Activated CD8-positive, alpha-beta memory T cell treated with anti-CD3 and anti-CD28 coated beads, Interleukin-2, amount 10 ng/mL, durations not matched to agents 7 days and 5 days (primary cell): ENCODE results near the gene RAB5B. TPM values are rescaled to one million over a fixed set of nuclear protein-coding genes. Genes with fewer than 3 reads are reported as not detected.
"Not testable (repeated sequence)": the region's sequence is repeated elsewhere in the genome, so short reads cannot be mapped to it uniquely, and the experiment has no call there.

Experiments used
- ATAC-seq: fragments of 150-1000 bp; cut with Tn5 transposase; one replicate; pipeline ENCODE4 v1.10.0; 2021; ENCODE audit warnings: moderate library complexity
- CTCF ChIA-PET: fragments of 350-600 bp; sonication (Branson Sonifier 250); formaldehyde crosslinking; loops from one replicate; lab custom pipeline; 2021; ENCODE audit warnings: antibody characterized with exemption; lab: Charles Lee
- DNase-seq: peaks from one replicate; pipeline ENCODE4 v3.0.0-alpha.2; 2020
- H3K27ac Mint-ChIP-seq: one replicate; pipeline ENCODE4 v1.8.0; 2021; ENCODE audit warnings: mild to moderate bottlenecking, mixed read lengths
- H3K27me3 Mint-ChIP-seq: one replicate; pipeline ENCODE4 v1.8.0; 2021; ENCODE audit warnings: mixed read lengths
- H3K36me3 Mint-ChIP-seq: one replicate; pipeline ENCODE4 v1.8.0; 2021; ENCODE audit warnings: mild to moderate bottlenecking, mixed read lengths
- H3K4me1 Mint-ChIP-seq: one replicate; pipeline ENCODE4 v1.8.0; 2021; ENCODE audit warnings: mixed read lengths
- H3K4me3 Mint-ChIP-seq: one replicate; pipeline ENCODE4 v1.8.0; 2021; ENCODE audit warnings: mild to moderate bottlenecking, moderate library complexity, mixed read lengths
- H3K9me3 Mint-ChIP-seq: one replicate; pipeline ENCODE4 v1.8.0; 2022; ENCODE audit warnings: low read depth, mixed read lengths
- total RNA-seq, 2 experiments: library from RNA; stranded (reverse); gene quantifications; one replicate each; pipeline ENCODE4 v1.2.3, GENCODE V29; 2021

The RAB5B gene
- total RNA-seq, 2 experiments from 2014 or later: 46.4 to 55.6 TPM

- peaks cover 9% of the 10 kb centered on the region for H3K36me3 Mint-ChIP-seq
- ATAC-seq (peak; percentile 75), DNase-seq (peak; percentile 71)
- CTCF ChIA-PET: interaction anchor here (0.8 to 8.2 kb wide), 27 partner anchors 10 to 258 kb away, joined by 3 to 92 read pairs (median 7); partner anchors contain the start of genes IKZF4, PA2G4, RAB5B and RNF41
- no peaks in the 10 kb centered on the region for H3K27me3 Mint-ChIP-seq
- H3K4me3 Mint-ChIP-seq: peak within 1 kb of the TSS; percentile 68
- H3K27ac Mint-ChIP-seq: peak within 1 kb of the TSS; percentile 48
- H3K9me3 Mint-ChIP-seq: no peaks in the 10 kb centered on the region
- peaks cover 37% of the 10 kb centered on the region for H3K4me1 Mint-ChIP-seq
These were observed 23.0 kb downstream of the RAB5B start, which contains the start of gene SUOX for GRCh38 chr12:55996715-55997534. Gene SUOX, plus strand, starts transcription at chr12:55997276. Its CDS starts 4,946 bp downstream, at chr12:56002222.

- ATAC-seq: no peak
- Mint-ChIP-seq H3K4me1 (peaks cover 37% of the 10 kb centered on the region), H3K36me3 (peaks cover 4% of the 10 kb centered on the region), H3K27me3 (no peaks in the 10 kb centered on the region), H3K4me3 (peak overlapping the region; percentile 68), H3K9me3 (no peaks in the 10 kb centered on the region), H3K27ac (no peak overlapping the region)
- DNase-seq: no peak
- CTCF ChIA-PET: interaction anchor here (0.6 to 8.2 kb wide), 14 partner anchors 9 to 259 kb away, joined by 3 to 92 read pairs (median 13); partner anchors contain the start of genes IKZF4, RAB5B, SMARCC2 and ZC3H10
These were observed 23.6 kb downstream of the RAB5B start for GRCh38 chr12:55997535-55997859.

- H3K4me3 Mint-ChIP-seq, H3K9me3 Mint-ChIP-seq, H3K27me3 Mint-ChIP-seq, DNase-seq, H3K36me3 Mint-ChIP-seq, ATAC-seq: not testable (repeated sequence)
- CTCF ChIA-PET: interaction anchor here (1.3 to 7.2 kb wide), 3 partner anchors 21 to 261 kb away, joined by 6 to 58 read pairs (median 6); partner anchors contain the start of gene IKZF4
- Mint-ChIP-seq H3K27ac (peak overlapping the region; percentile 36), H3K4me1 (peaks cover 31% of the 10 kb centered on the region)
These were observed 25.6 kb downstream of the RAB5B start for GRCh38 chr12:55999522-55999921.

- H3K4me3 Mint-ChIP-seq, DNase-seq, H3K36me3 Mint-ChIP-seq, ATAC-seq, H3K27me3 Mint-ChIP-seq, H3K9me3 Mint-ChIP-seq: not testable (repeated sequence)
- H3K4me1 Mint-ChIP-seq: peaks cover 31% of the 10 kb centered on the region
- peak overlapping the region; percentile 36 for H3K27ac Mint-ChIP-seq
- CTCF ChIA-PET: interaction anchor here (0.8 to 7.2 kb wide), 4 partner anchors 21 to 262 kb away, joined by 3 to 58 read pairs (median 6); partner anchors contain the start of gene IKZF4
These were observed 26.2 kb downstream of the RAB5B start for GRCh38 chr12:55999999-56000540.

- CTCF ChIA-PET: interaction anchor here (1.5 kb wide), 1 partner anchor 263 kb away, joined by 3 read pairs; no protein-coding TSS in a partner anchor
- H3K9me3 Mint-ChIP-seq: no peaks in the 10 kb centered on the region
These were observed 27.7 kb downstream of the RAB5B start for GRCh38 chr12:56001487-56002100.

GRCh38 chr12:56003376-56003775 lies 29.5 kb downstream of the RAB5B start:
- ATAC-seq, DNase-seq, H3K4me3 Mint-ChIP-seq, H3K27me3 Mint-ChIP-seq, H3K9me3 Mint-ChIP-seq, H3K36me3 Mint-ChIP-seq, CTCF ChIA-PET, H3K27ac Mint-ChIP-seq: not testable (repeated sequence)
- H3K4me1 Mint-ChIP-seq: peaks cover 26% of the 10 kb centered on the region

More at GRCh38 chr12:56001487-56002100, 27.7 kb downstream of the RAB5B start:
- no peak for DNase-seq
- H3K27ac Mint-ChIP-seq: no peak overlapping the region
- no peaks in the 10 kb centered on the region for H3K27me3 Mint-ChIP-seq
- H3K4me3 Mint-ChIP-seq: no peak overlapping the region
- ATAC-seq: no peak
- H3K4me1 Mint-ChIP-seq: peaks cover 26% of the 10 kb centered on the region
- H3K36me3 Mint-ChIP-seq: no peaks in the 10 kb centered on the region

GRCh38 chr12:56004211-56004610 lies 30.3 kb downstream of the RAB5B start:
- Mint-ChIP-seq H3K4me3 (no peak overlapping the region), H3K36me3 (no peaks in the 10 kb centered on the region), H3K27me3 (no peaks in the 10 kb centered on the region), H3K9me3 (no peaks in the 10 kb centered on the region), H3K27ac (no peak overlapping the region), H3K4me1 (peaks cover 29% of the 10 kb centered on the region)
- ATAC-seq (no peak), DNase-seq (no peak)
- CTCF ChIA-PET: interaction anchor here (4.3 kb wide), 1 partner anchor 8 kb away, joined by 28 read pairs; the partner anchor contains the start of gene SUOX

- no peaks in the 10 kb centered on the region for H3K9me3 Mint-ChIP-seq
- H3K27me3 Mint-ChIP-seq: peaks cover 3% of the 10 kb centered on the region
- peaks cover 23% of the 10 kb centered on the region for H3K4me1 Mint-ChIP-seq
- CTCF ChIA-PET: interaction anchor here (0.7 to 4.3 kb wide), 6 partner anchors 12 to 182 kb away, joined by 3 to 28 read pairs (median 4); partner anchors contain the start of genes RAB5B, SMARCC2 and SUOX
- H3K27ac Mint-ChIP-seq: peak overlapping the region; percentile 65
- ATAC-seq (peak; percentile 88), DNase-seq (peak; percentile 71)
- H3K4me3 Mint-ChIP-seq: peak overlapping the region; percentile 74
- H3K36me3 Mint-ChIP-seq: no peaks in the 10 kb centered on the region
These were observed 34.0 kb downstream of the RAB5B start for GRCh38 chr12:56007564-56008559.

GRCh38 chr12:56010111-56010570 lies 36.3 kb downstream of the RAB5B start:
- H3K27me3 Mint-ChIP-seq: peaks cover 3% of the 10 kb centered on the region
- CTCF ChIA-PET: interaction anchor here (1.2 to 2.4 kb wide), 5 partner anchors 11 to 19 kb away, joined by 3 to 12 read pairs (median 7); partner anchors contain the start of genes IKZF4 and SUOX
- DNase-seq: no peak
- no peak overlapping the region for H3K27ac Mint-ChIP-seq
- no peaks in the 10 kb centered on the region for H3K9me3 Mint-ChIP-seq
- peaks cover 1% of the 10 kb centered on the region for H3K36me3 Mint-ChIP-seq
- H3K4me3 Mint-ChIP-seq: no peak overlapping the region
- no peak for ATAC-seq
- peaks cover 26% of the 10 kb centered on the region for H3K4me1 Mint-ChIP-seq

- CTCF ChIA-PET: interaction anchor here (1.3 to 2.1 kb wide), 3 partner anchors 10 to 16 kb away, joined by 4 to 7 read pairs (median 4); partner anchors contain the start of gene SUOX
- Mint-ChIP-seq H3K36me3 (peaks cover 3% of the 10 kb centered on the region), H3K4me1 (peaks cover 30% of the 10 kb centered on the region), H3K9me3 (no peaks in the 10 kb centered on the region), H3K27ac (no peak overlapping the region), H3K27me3 (peaks cover 3% of the 10 kb centered on the region), H3K4me3 (no peak overlapping the region)
- DNase-seq (no peak), ATAC-seq (no peak)
These were observed 37.7 kb downstream of the RAB5B start for GRCh38 chr12:56011509-56012090.

GRCh38 chr12:56013482-56013881 lies 39.6 kb downstream of the RAB5B start:
- peaks cover 6% of the 10 kb centered on the region for H3K36me3 Mint-ChIP-seq
- CTCF ChIA-PET: interaction anchor here (1.1 to 1.9 kb wide), 4 partner anchors 14 to 72 kb away, joined by 4 to 6 read pairs (median 5); no protein-coding TSS in a partner anchor
- ATAC-seq: no peak
- peaks cover 3% of the 10 kb centered on the region for H3K27me3 Mint-ChIP-seq
- H3K9me3 Mint-ChIP-seq: no peaks in the 10 kb centered on the region
- no peak for DNase-seq
- H3K27ac Mint-ChIP-seq: no peak overlapping the region
- peaks cover 21% of the 10 kb centered on the region for H3K4me1 Mint-ChIP-seq
- H3K4me3 Mint-ChIP-seq: no peak overlapping the region
